Measurements from ENCODE around the gene HNF1B.

HNF1B gene

DNA sequence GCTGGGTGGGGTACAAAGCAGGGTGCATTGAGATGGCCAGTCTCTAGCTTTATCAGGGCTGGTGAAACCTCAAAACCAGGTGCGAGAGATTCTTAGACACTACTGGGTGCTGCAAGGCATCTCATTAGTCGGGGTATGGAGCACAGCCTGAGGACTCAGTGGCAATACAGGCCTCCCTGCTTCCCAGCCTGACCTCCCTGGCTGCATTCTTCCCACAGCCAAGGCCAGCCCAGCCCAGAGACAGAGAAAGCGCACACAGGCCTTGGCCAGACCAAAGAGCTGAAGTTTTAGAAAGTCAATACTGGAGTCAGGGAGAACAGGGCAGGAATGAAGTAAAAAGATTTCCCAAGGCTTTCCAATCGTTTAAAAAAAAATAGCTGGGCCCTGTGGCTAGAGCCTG lies 12.5 kb downstream of the HNF1B start:
- DNase-seq: no peak

DNA sequence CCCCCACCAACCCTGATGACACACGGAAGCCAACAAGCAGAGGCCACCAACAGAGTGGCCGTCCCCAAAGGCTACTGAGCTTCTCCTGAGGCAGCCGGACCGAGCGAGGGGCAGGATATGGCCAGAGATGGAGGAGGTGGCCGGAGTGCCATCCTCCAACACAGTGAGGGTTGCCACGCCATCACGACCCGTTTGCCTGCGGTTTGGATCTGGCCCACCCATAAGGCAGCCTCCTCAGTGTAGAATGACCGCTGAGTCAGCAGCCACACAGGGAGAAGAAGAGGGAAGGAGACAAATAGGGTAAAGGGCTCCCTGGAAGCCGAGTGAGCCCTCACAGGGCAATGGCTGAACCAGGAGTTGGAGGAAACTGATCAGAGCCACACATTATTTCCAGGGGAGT lies 13.8 kb downstream of the HNF1B start:
- no peak for DNase-seq

DNA sequence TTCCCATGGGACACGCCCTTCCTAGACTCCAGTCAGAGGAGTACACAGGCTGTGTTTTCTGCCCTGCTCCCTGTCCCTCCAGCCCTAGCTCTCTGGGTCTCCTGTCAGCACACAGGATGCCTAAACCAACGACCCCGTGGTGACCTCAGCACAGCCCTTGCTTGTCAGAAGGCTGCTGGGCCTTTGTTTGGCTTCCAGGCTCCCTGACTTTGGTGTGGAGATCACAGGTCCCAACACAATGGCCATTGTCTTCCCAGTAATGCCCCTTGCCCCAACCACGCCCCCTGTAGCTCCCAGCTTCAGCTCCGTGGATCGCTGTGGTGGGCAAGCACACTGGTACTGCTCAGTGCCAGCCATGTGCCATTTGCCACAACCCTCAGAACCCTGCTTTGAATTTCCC lies 15.0 kb downstream of the HNF1B start:
- DNase-seq: no peak

DNA sequence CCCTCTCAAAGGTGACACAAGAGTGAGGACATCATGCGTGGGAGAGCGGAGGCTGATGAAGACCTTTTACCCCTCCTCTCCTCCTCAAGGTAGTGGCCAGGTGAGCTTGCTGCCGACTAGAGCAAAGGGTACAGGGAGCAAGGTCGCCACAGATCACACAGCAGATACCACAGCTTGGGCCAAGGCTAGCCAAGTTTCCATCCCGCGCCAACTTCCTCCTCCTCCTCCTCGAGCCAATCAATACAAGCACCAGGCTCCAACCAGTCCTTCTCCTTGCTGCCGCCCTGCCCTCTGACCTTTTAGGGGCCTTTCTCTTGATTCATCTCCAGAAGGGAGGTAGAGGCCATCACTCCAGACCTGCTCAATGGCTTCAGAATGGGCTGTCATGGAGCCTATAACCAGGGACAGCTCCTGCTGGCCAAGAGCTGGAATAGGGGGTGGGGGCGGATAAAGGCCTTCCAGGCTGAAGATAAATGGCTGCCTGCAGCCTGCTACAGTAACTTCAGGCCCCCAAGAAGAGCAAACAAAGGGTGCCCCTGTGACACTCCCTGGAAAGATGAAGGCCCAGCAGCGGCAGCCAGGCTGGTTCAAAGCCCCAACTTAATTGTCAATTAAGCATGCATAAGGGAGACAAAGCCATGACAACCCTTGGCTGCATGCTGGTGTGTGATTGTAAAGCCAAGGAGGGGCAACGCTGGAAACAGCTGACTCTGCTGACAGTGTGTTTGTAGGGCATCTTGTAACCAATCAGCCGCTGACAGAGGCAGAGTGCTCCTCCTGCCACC lies 17.8 kb downstream of the HNF1B start:
- no peak for DNase-seq

DNA sequence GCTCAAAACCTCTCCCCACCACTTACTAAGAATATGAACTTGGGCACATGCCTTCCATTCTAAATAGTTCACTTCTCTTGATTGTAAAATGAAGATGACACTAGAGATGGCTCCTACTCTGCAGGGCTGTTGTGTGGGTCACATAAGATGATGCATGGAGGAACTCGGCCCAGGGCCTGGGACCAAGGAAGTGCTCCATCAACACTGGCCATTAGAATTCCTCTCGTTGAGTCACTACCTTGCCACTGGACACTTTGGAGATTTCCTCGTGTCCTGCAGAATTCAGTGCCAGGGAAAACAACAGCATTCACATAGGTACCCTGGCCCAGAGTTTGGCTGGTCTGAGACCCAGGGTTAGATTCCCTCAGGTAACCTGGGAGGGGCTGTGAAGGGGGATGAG lies 18.6 kb downstream of the HNF1B start:
- DNase-seq: no peak

DNA sequence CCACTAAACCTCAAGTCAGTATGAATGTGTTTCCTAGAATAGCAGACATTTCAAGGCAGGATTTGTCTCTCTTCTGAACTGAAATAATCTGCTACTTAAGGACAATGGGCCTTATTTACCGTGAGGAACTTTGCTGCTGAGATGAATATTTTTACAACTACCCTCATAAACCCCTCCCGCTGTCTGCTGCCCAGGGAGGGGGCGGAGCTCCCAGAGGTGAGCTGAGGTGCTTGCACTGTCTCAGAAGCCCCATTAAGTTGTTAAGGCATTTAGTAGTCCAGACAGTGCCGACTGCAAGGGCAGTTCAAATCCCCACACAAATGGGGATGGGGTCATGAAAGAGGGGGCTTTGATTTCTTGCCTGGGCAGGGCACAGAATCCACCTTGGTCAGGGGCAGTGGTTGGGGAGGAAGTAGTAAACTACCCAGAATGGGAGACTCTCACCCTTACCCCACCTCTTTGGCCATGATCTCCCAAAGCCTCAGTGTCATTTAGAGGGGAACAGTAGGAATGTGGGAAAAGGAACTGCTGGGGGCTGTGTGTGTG lies 19.2 kb downstream of the HNF1B start:
- no peak for DNase-seq

DNA sequence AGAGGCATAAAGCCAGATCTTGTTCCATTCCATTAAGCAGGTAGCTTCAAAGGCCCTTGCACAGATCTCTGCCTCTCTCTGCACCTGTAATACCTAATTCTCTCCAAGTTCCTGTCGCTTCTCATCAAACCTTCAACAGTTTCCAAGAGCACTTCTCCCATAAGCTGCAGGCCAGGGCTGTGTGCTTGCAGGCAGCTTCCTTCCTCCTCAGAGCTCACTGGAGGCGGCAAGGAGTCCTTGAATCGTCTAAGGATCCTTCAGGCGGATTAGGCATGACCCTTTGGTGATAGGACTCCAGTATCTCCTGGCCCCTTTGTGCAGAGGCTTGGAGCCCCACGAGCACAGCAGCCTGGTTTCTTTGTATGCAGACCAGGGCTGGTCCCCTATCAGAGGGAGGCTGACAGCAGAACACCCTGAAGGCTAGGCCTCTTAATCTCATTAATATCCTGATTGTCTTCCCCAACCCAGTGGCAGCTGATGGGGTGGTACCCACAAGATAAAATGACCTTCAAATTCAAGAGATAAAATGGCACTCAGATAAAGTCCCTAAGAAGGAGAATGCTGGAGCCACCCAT lies 19.8 kb downstream of the HNF1B start:
- DNase-seq: no peak

DNA sequence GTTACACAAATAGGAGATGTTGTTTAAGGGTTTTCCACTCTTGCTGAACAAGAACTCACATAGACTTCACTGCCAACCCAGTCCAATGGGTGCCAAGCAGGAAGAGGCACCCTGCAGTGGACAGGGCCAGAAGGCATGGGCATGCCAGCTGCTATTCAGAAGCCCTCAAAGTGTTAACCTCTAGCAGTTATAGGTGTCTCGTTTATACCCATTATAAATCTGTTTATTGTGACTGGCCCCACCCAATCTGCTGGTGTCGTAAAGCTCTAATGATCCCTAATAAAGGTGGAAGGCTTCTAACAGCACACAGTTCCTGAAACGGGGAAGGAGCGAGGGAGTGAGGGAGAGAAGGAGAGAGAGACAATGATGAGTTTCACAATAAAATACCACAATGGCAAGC lies 23.9 kb downstream of the HNF1B start:
- no peak for DNase-seq

DNA sequence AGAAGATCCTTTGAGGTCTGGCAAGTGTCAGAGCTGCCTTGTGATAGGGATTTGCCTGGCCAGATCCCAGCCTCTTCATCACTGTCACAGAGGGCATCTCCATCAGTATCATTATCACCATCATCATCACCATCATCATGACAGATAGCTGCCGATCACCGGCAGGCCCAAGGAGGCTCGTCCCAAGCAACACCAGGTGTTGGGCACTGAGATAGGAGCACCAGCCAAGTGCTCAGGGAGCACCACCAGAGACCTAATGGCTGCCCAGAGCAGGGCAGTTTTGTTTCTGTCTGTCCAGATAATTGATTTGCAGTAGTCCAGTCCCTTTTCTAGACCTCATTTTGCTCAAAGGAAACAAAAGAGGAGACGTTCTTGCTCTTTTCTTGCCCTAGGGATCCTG lies 25.0 kb downstream of the HNF1B start:
- no peak for DNase-seq

DNA sequence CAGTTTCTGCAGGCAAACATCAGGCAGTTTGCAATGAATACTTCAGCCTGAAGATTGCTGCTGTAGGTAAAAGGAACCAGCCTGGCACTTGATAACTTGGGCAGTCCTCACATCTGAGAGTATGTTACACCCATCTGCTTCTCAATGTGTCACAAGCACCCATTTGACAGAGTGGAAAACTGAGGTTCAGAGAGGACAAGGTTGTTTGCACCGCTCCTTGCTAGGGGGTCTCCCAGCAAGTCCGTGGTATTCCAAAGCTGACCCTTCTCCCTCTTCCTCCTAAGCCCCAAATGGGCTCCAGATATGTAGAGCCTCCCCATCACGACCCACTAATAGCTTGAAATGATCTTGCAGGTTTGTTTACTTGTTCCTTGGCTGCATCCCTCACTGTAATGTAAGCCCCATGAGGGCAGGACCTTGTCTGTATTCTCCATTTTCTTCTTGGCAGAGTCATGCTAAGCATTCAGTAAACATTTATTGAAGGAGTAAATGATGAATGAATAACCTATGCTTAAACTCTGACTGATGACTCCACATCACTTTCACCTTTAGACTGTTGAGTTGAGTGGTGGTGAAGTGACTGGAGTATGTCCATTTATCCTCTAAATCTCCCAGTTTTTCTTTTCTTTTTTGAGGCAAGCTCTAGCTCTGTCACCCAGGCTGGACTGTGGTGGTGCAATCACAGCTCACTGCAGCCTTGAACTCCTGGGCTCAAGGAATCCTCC lies 26.4 kb downstream of the HNF1B start:
- DNase-seq: no peak

DNA sequence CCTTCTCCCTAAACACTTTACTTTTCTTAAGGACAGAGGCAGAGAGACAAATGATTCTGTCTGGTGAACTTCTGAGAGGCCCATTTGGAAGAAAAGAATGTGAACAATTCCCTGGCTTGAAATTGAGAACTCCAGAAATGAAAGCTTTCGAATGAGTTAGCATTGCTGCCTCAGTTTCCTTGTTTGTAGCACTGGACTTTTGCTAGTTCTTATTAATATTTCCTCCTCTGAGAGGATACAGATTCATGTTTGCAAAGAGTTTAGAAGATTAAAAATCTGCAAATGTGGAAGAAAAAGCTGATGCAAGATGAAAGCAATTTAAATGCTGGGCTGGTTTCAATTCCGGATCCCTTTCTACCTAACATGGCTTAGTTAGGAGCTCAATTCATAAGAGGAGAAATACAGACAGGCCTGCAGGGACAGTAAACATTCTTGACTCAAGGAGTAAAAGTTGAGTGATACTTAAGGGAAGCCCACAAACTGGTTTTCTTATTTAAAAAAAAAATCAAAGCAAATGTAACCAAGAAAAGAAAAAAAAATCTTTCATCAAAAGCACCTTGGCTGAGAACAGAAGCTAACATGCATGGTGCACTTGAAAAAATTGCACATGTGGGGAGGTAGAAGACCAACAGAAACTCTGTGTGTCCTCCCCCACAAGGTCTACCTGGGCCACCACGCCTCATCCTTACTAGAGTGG lies 27.1 kb downstream of the HNF1B start:
- DNase-seq: no peak

DNA sequence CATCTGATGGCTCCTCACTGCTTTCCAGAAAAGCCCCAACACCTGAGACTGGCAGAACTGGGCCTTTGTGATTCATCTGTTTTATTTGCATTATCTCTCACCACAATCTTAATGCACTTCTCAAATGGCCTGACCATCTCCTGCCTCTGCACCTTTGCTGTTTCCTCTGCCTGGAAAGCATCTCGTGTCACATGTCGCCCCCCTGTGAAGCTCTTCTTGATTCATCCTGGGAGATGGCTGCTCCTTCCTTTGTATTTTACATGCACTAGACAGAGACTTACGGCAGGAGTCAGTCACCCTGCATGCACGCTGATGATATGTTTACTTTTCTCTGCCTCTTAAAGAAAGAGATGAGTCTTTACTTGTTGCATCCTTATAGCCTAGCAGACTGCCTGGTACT lies 30.0 kb downstream of the HNF1B start:
- DNase-seq: no peak

DNA sequence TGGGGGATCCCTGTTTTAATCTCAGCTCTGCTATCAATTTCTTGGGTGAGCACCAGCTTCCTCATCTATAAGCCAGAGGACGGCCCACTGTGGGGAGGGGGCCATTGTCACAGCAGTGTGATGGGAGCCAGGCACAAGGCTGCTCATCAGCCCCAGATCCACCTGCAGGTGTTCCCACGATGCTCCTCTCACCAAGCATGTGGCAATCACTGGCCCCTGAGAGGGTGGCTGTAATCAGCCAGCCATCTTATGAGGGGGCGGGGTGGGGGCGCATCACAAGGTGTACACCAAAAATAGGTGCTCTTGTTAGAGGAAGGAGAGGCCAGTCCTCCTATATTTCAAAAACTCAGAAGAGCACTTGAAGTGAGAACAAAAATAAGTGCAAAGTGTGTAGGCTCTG lies 31.2 kb downstream of the HNF1B start:
- no peak for DNase-seq

DNA sequence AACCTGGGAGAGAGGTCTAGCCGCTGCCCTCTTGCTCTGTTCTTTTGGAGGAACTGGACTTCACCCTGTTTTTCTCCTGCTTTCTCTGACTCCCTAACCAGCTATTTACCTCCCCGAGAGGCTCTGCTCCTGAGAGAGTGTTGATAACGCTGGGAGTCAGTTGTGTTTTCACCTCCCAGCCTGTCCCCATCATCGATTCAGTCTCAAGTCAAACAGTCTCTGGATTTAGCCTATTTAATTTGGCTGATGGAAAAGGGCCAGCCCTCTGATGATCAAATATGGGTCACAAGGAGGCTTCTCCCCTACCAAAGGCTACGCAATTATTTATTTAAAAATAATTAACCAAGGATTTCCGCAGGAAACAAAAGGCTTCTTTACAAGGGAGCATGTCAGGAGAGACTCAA lies 31.8 kb downstream of the HNF1B start:
- DNase-seq: no peak

DNA sequence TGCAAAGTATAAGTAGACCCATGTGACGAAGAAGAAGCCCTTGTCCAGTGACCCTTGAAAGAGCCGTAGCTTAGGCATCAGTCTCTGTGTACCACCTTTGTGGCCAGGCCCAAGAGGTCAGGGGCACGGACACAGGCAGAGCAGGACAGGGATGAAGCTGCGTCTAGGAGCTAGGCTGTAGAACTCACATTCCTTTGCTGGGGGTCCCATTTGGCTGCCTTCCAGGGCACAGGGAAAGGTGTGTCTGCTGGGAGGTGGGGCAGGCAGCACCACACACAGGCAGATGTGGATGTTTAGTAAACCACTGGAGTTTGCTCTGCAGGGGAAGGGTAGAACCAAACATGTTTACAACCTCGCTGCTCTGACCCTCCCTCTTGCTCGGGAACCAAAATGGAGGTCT lies 33.7 kb downstream of the HNF1B start:
- no peak for DNase-seq

DNA sequence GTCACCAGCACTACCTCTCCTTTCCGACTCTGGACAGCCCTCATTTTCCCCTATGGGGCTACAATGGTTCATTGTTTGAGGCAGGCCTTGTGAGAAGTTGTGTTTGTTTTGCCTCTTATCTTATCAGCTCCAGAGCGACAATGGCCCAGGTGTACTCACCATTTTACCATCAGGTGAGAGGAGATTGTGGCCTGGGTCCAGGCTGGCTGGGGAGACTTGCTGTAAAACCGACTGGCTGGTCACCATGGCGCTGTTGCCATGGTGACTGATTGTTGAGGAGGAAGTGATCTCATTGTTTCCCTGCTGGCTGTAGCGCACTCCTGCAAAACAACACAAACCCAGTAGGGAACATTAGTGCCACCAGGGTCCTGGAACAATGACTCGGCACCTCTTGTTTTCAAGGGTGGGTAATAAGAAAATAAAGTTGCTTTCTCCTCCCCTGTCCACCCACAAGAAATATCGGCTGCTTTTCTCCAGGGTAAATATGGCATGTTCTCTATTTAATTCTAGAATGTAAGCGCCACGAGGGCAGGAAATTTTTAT lies 34.4 kb downstream of the HNF1B start:
- DNase-seq: peak; percentile 17

DNA sequence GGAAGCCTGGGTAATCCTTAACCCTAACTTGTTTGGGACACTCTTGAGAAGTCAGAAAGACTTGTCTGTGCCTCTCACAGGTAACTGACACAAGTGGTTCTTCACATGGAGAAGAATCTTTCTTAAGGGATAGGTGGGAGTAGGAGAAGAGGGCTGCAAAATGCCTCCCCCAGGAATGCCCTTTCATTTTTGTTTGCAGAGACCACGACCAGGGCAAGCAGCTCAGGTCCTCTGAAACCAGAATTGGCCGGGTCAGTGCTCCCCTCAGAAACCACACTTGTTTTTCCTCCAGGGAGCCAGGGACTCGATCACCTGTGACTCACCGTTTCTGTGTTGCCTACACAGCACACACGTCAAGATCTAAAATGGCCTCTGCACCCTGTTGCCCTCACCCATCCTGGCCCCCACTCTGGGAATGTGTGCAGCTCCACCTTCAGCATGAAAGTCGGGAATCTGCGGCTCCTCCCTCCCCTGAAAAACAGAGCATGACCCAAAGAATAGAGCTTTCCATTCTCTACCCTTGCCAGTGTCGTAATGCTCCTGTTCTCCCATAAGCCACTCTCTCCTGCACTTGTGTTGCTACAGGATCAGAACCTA lies 36.1 kb downstream of the HNF1B start:
- DNase-seq: peak; percentile 26

DNA sequence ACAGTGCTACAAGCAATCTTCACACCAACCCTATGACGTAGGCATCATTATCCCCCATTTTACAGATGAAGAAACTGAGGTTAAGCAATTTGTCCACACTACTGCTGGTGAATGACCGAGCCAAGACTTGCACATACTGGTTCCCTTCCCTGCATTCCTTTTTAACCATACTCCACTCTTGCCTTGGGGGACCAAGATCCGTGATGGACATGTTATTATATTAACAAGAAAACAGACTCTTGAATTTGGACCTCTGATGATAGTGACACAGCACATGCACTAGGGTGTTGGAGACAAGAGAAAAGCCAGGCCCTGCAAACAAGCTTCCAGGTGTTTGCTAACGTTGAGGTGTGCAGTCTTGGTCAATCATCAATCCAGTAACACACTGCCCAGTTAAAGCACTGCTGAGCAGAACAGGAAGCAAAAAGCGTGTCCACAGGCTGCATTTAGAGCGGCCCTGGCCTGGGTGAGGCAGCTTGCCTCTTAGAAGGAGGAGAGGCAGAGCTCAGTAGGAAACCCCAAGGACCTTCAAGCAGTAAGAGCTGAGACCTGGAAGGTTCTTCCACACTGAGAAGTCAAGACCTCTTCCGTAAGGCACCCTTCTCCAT lies 36.7 kb downstream of the HNF1B start:
- no peak for DNase-seq

DNA sequence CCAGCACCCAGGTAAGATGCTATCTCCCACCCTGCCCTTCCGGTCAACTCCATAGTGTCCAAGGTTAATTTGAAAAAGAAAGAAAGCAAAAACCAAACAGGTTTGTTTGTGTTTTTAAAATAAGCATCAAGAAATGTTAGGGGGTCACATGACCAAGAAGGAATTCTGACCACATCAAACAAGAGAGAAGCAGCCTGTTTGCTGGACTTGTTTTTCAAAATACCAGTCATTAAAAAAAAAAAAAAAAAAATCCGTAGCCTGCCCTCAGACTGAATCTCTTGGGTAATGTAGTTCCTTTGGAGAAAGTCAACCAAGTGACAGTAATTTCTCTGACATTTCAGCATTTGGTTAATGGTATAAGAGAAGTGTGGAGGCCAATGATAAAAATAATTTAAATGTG lies 38.4 kb downstream of the HNF1B start:
- no peak for DNase-seq

DNA sequence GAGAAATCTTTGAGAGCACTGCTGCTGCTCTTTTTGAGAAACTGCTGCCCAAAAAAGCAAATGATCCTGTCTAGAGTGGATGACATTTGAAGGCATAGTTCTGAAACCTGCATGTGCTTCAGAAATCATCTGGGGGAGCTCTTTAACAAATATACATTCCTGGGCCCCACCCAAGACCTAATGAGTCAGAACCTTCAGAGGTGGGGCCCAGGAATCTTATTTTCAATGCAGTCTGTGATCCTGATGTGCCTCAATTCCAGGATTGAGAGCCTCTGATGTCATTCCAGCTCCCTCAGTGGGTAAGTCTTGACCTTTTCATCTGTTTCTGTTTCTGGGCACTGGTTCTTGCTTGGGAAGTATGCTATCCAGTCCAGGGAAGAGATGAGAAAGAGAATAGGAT lies 42.3 kb downstream of the HNF1B start:
- no peak for DNase-seq

DNA sequence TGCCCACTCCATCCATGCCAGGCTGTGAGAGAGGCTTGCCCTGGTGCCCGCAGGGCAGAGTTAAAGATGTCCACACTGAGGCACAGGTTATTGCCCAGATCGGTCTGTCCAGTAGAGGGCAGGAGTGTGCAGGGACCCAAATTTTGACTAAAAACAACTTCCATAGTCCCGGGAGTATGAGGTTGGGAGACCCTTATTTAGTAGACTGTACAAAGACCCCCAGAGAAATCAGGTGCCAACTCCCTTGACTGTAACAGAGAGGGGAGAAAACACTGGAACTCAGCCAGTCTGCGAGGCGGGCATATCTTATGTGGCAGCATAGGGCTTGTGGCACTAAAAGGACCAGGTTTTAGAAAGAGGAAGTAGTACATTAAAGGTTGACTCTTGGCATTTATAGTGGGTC lies 43.4 kb downstream of the HNF1B start:
- peak; percentile 14 for DNase-seq

DNA sequence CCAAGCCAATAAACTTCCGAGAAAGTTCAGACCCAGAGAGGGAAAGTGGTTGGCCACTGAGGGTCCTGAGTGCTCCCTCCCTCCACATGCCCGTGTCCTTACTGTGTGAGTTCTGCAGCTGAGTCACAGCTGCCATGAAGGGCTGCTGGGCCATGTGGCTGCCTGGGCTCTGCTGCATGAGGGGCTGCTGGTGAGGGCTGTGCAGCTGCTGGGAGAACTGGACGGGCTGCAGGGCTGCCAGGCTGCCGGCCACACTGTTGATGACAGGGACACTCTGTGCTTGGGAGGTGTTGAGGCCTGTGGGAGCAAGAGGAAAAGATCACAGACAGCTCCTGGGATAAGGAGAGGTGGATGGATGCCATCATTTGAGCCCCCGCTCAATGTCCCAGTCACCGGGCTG lies 44.0 kb downstream of the HNF1B start:
- no peak for DNase-seq

Measured in NK-92 treated with Interleukin-12 subunit alpha and Interleukin-12 subunit beta, amount 100 ng/mL, for 24 hours (cell line).